Iris pigment epithelial cell (primary cell): ENCODE data around the gene PLSCR5.

Experiments
- DNase-seq: peaks from one replicate; pipeline ENCODE4 v3.0.0-alpha.2; 2011; ENCODE audit warnings: low read depth

The PLSCR5 gene

DNA sequence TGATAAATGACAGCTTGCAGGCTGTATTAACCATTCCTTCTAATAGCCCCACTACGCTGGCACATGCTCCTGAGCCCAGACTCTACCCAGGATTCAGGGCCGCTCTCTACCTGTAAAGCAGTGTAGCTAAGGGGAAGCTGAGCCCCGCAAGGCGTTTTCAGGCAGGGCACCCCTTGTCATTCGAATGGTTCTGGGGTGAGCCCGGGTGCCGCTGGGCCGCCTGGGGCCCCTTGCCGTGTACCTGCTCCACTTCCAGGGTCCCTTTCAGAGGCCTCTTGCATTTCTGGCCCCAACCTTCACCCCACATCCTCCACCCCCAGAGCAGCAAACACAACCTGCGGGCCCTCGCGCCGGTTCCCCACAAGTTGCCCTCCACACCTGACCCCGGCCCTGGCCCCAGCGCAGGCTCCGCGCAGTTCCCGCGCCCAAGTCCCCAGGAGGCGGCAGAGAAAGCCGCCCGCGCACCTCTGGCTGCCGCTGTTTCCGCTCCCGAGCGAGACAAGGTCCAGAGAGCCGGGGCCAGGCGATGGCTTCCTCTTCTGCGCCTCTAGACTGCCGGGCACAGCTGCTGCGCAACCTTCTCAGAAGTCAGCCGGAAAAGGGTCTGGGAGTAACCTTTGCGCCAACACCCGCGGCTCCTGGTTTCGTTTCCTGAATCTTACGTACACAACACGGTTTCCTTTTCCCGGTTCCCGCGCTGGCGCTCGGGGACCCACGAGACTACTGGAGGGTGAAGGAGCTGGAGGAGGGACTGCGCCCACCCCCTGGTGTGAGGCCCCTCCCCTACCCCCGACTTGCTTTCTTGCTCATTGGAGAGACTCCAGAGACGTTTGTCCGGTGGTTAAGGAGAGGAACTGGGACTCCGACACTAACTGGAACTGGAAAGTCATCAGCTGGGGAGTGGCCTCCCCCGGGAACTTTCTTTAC is 60.9 kb downstream of the PLSCR5 start, which contains the start of gene PLSCR1:
PLSCR1 (minus strand) TSS at position 606 of the 927 bp plus-strand sequence. CDS start 8,055 bp downstream, outside the sequence.
- DNase-seq: peak; percentile 98

DNA sequence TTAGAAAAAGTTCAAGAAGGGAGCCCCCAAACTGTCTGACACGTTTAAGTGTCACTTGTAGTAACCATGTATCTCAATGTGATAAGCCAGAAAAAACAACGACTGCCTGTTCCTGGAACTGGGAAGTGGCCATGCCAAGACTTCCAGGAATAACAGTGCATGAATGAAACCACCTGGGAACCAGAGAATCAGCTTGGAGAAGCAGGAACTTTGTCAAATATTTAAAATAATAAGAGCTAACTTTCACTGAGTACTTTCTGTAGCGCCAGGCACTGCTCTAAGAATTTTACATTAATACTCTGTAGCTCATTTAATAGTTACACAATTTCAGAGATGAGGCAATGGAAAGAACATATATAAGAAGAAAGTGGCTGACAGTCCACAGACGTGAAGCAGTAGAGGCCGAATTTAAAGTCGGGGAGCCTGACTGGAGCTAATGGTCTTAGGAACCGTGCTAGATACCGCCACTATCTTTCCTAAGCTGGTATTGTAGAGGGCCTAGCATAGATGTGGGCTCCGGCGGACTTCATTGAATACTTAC is 61.6 kb downstream of the PLSCR5 start:
- DNase-seq: peak; percentile 43

DNA sequence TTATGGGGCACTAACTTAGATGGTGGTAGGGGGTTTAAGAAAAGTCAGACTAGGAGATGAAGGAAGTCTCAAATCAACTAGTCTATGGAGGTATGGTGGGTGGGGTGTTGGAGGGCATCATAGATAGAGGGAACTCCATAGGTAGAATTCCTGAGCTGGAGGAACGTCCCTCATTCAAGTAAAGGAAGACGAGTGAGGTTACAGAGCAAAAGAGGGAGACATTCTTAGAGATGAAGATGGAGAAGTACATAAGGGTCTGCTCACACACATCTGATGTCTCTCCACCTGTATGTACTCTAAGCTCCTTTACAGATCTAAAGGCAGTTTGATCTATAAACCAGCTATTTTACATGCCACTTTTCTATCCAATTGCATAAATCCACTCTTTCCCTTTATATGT is 62.2 kb downstream of the PLSCR5 start:
- DNase-seq: no peak

DNA sequence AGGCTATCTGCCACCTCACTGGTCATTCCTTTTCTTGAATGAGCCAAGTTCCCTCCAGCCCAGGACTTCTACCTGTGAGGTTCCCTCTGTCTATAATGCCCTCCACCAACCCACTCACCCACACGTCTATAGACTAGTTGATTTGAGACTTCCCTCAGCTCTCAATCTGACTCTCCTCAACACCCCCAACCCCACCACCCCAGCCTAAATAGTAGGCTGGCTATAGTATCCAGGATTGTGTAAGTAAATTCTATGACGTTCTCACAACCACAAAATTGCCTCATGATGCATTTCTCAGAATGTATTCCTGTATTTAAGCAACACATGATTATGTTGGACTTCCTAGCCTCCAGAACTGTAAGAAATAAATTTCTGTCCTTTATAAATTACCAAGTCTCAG is 63.0 kb downstream of the PLSCR5 start:
- peak; percentile 81 for DNase-seq

DNA sequence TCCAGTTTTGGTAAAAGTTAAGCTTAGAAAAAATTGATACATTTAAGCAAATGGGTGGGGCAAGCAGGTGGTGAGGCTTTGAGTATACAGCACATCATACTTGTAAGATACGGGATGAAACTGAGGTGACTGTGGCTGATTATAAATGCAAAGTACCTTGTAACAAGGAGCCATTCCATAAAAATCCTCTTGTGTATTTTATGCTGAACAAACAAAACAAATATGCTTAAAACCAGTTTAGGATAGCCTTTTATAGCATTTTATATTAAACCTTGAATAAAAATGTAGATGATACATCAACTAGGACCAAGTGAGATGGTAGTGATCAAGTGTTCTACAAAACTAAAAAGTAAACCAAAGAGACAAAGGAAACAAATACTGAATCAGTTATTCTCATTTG is 64.2 kb downstream of the PLSCR5 start:
- DNase-seq: no peak

DNA sequence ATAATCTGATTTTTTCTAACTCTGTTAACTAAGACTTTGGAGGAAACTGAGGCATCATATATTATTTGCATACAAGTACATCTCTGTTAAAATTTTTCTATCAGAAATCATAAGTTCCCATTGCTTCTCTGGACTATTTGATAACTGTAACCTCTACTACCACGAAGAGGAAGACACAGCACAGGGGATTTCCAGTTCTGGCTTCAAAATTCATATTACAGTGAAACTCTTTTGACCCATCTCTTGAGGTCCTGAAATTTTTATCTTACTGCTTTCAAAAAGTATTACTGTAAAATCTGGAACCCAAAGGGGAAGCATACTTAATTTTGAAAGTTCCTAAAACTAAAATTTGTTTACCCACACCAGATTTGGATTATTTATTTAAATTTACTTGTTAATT is 64.9 kb downstream of the PLSCR5 start:
- no peak for DNase-seq

DNA sequence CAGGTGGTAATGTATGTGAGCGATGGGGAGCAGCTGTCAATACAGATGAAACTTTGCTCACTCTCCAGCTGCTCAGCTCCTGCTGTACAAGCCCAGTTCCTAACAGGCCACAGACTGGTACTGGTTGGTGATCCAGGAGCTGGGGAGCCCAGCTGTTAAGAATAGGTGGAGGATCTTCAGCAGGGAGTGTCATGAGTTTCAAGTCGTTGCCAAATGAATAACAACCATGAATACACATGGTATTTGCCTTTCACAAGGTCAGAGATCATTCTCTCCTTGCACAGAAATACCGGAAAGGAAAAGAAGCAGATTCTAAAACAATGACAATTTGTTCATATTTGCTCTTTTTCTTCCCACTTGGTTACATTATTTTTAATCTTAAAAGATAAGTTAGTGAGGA is 65.8 kb downstream of the PLSCR5 start:
- DNase-seq: peak; percentile 46

DNA sequence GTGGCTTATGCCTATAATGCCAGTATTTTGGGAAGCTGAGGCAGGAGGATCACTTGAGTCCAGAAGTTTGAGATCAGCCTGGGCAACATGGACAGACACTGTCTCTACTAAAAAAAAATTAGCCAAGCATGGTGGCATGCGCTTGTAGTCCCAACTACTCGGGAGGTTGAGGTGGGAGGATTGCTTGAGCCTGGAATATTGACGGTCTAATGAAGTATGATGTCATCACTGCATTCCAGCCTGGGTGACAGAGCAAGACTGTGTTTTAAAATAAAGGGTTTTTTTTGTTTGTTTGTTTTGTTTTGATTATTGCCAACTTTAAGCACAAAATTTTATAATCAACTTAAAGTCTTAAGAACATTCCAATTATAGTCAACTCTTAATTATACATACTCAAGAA is 67.5 kb downstream of the PLSCR5 start:
- DNase-seq: no peak

DNA sequence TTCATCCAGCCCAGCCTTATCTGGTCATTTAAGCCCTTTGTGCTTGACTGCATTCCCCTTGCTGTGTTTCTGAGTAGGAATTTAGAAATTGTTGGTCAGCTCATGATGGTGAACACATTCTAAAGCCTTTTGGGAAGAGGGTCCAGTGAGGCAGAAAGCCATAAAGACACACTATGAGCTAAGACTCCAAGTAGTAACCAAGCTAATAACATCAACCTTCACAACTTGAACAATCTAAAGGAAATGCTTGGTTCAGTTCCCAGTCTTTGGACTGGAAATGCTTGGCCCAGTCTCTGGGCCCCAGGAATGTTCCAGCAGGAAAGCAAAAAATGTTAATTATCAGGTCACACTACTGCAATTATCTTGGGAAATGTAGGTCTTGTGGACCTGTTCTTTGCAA is 68.5 kb downstream of the PLSCR5 start:
- DNase-seq: peak; percentile 45
